ENCODE measurements around the gene OR8A1. TPM values are rescaled to one million over a fixed set of nuclear protein-coding genes. Genes with fewer than 3 reads are reported as not detected.

Gene OR8A1
- total RNA-seq, 4 donors from 2014 or later = not detected

DNA sequence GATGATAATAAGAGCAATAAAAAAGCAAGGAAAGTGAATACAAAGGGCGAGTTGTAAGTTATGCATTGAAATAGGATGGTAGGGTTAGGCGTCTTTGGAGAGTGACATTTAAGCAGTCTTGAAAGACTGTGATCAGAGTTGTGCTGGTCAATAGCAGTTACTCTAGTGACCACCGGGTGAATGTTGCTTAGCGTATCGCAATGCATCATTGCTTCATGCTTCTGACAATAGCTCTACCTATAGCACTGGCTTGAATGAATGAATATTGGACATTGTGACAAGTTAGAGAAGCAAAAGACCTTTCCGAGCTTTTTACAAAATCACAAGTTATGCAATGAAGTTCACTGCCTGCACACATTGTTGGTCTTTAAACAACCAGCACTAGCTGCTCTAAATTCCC lies 18.6 kb upstream of the OR8A1 start:
- Histone ChIP-seq H3K36me3 (no peaks in the 10 kb centered on the region), H3K9me3 (no peaks in the 10 kb centered on the region), H3K4me3 (no peak overlapping the region), H3K4me1 (no peaks in the 10 kb centered on the region), H3K27ac (no peak overlapping the region), H3K27me3 (no peaks in the 10 kb centered on the region)
- DNase-seq = no peak
- ATAC-seq = no peak
- no peak for TF ChIP-seq POLR2A (IDR thresholded peaks at IDR 0.05)
- TF ChIP-seq, protein P1, sequence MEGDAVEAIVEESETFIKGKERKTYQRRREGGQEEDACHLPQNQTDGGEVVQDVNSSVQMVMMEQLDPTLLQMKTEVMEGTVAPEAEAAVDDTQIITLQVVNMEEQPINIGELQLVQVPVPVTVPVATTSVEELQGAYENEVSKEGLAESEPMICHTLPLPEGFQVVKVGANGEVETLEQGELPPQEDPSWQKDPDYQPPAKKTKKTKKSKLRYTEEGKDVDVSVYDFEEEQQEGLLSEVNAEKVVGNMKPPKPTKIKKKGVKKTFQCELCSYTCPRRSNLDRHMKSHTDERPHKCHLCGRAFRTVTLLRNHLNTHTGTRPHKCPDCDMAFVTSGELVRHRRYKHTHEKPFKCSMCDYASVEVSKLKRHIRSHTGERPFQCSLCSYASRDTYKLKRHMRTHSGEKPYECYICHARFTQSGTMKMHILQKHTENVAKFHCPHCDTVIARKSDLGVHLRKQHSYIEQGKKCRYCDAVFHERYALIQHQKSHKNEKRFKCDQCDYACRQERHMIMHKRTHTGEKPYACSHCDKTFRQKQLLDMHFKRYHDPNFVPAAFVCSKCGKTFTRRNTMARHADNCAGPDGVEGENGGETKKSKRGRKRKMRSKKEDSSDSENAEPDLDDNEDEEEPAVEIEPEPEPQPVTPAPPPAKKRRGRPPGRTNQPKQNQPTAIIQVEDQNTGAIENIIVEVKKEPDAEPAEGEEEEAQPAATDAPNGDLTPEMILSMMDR (IDR thresholded peaks at IDR 0.05 in 4 of 5, conservative IDR thresholded peaks at IDR 0.05 in 1 of 5) = no peak
- intact Hi-C loops (cut with DNase I; ENCODE audit: low total_unique reads) (no loop called here), in situ Hi-C loops (cut with MboI; ENCODE audit: low sequenced_read_pairs in 4 of 4) (no loop called here)

DNA sequence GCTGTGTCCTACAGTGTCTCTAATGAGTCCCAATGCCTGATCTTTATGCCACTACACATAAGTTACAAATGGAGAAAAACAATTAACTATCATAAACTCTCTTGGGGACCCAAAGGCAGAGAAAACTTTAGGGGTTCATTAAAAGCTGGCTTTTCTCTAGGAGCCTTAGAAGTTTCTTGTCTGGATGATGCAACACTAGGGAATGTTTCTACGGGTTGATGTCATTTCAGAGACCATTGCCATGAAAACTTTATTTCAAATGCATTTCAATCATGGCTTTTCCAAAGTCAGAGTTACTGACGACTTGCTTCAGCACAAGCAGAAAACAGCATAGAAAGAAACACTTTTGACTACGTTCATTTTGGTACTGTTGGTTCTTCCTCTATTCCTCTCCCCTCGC lies 17.8 kb upstream of the OR8A1 start:
- ATAC-seq (no peak), DNase-seq (no peak)
- intact Hi-C loops (cut with DNase I; ENCODE audit: low total_unique reads) (no loop called here), in situ Hi-C loops (cut with MboI; ENCODE audit: low sequenced_read_pairs in 4 of 4) (no loop called here)
- no peaks in the 10 kb centered on the region for H3K27me3 ChIP-seq
- H3K9me3 ChIP-seq = no peaks in the 10 kb centered on the region
- H3K36me3 ChIP-seq = no peaks in the 10 kb centered on the region
- no peaks in the 10 kb centered on the region for H3K4me1 ChIP-seq
- no peak overlapping the region for H3K27ac ChIP-seq
- no peak for TF ChIP-seq POLR2A (IDR thresholded peaks at IDR 0.05)
- TF ChIP-seq, protein P1 (IDR thresholded peaks at IDR 0.05 in 4 of 5, conservative IDR thresholded peaks at IDR 0.05 in 1 of 5) = no peak
- H3K4me3 ChIP-seq = no peak overlapping the region

DNA sequence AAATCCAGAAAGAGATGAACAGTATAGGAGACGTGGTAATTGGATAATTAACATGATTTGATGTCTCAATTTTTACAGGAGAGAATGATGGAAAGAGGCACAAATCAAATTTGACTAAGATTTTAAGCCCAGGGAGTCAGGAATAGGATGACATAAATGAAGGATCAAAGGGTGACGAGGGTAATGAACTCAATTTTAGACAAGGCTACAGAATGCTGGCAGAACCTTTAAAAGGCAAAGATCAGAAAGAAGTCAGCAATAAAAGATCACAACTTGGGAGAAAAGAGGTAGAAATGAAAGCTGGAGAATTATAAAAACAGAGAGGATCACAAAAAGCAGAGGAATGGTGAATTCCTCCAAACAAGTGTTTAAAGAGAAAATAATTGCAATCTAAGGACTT lies 13.0 kb upstream of the OR8A1 start:
- no peak for TF ChIP-seq POLR2A (IDR thresholded peaks at IDR 0.05)
- TF ChIP-seq, protein P1 (IDR thresholded peaks at IDR 0.05 in 4 of 5, conservative IDR thresholded peaks at IDR 0.05 in 1 of 5) = no peak
- no peaks in the 10 kb centered on the region for H3K4me1 ChIP-seq
- H3K4me3 ChIP-seq = no peak overlapping the region
- intact Hi-C loops (cut with DNase I; ENCODE audit: low total_unique reads) (no loop called here), in situ Hi-C loops (cut with MboI; ENCODE audit: low sequenced_read_pairs in 4 of 4) (no loop called here)
- no peaks in the 10 kb centered on the region for H3K27me3 ChIP-seq
- DNase-seq = no peak
- no peaks in the 10 kb centered on the region for H3K36me3 ChIP-seq
- no peak for ATAC-seq
- H3K9me3 ChIP-seq = no peaks in the 10 kb centered on the region
- no peak overlapping the region for H3K27ac ChIP-seq

DNA sequence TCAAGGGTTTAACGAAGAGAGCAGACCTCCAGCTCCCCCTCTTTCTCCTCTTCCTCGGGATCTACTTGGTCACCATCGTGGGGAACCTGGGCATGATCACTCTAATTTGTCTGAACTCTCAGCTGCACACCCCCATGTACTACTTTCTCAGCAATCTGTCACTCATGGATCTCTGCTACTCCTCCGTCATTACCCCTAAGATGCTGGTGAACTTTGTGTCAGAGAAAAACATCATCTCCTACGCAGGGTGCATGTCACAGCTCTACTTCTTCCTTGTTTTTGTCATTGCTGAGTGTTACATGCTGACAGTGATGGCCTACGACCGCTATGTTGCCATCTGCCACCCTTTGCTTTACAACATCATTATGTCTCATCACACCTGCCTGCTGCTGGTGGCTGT lies 363 bp downstream of the OR8A1 start:
- ATAC-seq = no peak
- intact Hi-C loops (cut with DNase I; ENCODE audit: low total_unique reads) = no loop called here

More for the DNA sequence above, 363 bp downstream of the OR8A1 start:
- DNase-seq = no peak
- Histone ChIP-seq H3K36me3 (no peaks in the 10 kb centered on the region), H3K27ac (no peak overlapping the region), H3K4me1 (no peaks in the 10 kb centered on the region), H3K27me3 (no peaks in the 10 kb centered on the region), H3K9me3 (no peaks in the 10 kb centered on the region), H3K4me3 (no peak overlapping the region)
- in situ Hi-C loops (cut with MboI; ENCODE audit: low sequenced_read_pairs in 4 of 4) = no loop called here
- TF ChIP-seq, protein P1 (IDR thresholded peaks at IDR 0.05 in 4 of 5, conservative IDR thresholded peaks at IDR 0.05 in 1 of 5) = no peak
- TF ChIP-seq POLR2A (IDR thresholded peaks at IDR 0.05) = no peak
